Measurements from ENCODE around the gene MAP4K3. TPM values are rescaled to one million over a fixed set of nuclear protein-coding genes. Genes with fewer than 3 reads are reported as not detected.

The MAP4K3 gene
- total and polyA plus RNA-seq, 10 of the 15 experiments (the other 5 are each of a cell fraction or from before 2014, with no cell fraction given) = 0.04 to 0.95 (median 0.21) TPM; not detected in 1

GRCh38 chr2:39484620-39485495, 47.8 kb upstream of the MAP4K3 start (continued):
- no peak for TF ChIP-seq CUX1 (IDR thresholded peaks at IDR 0.05; ENCODE audit: insufficient replicate concordance, low read depth, low read length)
- TF ChIP-seq ZNF384 (IDR thresholded peaks at IDR 0.05; ENCODE audit: borderline replicate concordance, low read depth, low read length) = no peak
- TF ChIP-seq SUPT20H (IDR thresholded peaks at IDR 0.05; ENCODE audit: borderline replicate concordance, control insufficient read depth, low read depth, low read length) = no peak
- TF ChIP-seq, protein P1, sequence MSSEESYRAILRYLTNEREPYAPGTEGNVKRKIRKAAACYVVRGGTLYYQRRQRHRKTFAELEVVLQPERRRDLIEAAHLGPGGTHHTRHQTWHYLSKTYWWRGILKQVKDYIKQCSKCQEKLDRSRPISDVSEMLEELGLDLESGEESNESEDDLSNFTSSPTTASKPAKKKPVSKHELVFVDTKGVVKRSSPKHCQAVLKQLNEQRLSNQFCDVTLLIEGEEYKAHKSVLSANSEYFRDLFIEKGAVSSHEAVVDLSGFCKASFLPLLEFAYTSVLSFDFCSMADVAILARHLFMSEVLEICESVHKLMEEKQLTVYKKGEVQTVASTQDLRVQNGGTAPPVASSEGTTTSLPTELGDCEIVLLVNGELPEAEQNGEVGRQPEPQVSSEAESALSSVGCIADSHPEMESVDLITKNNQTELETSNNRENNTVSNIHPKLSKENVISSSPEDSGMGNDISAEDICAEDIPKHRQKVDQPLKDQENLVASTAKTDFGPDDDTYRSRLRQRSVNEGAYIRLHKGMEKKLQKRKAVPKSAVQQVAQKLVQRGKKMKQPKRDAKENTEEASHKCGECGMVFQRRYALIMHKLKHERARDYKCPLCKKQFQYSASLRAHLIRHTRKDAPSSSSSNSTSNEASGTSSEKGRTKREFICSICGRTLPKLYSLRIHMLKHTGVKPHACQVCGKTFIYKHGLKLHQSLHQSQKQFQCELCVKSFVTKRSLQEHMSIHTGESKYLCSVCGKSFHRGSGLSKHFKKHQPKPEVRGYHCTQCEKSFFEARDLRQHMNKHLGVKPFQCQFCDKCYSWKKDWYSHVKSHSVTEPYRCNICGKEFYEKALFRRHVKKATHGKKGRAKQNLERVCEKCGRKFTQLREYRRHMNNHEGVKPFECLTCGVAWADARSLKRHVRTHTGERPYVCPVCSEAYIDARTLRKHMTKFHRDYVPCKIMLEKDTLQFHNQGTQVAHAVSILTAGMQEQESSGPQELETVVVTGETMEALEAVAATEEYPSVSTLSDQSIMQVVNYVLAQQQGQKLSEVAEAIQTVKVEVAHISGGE (CRISPR knock-in tag; IDR thresholded peaks at IDR 0.05) = no peak
- TF ChIP-seq RFX5 (IDR thresholded peaks at IDR 0.05; ENCODE audit: low read depth, low read length) = no peak
- no peak for TF ChIP-seq EED (IDR thresholded peaks at IDR 0.05; ENCODE audit: low read depth)
- TF ChIP-seq, protein P2, sequence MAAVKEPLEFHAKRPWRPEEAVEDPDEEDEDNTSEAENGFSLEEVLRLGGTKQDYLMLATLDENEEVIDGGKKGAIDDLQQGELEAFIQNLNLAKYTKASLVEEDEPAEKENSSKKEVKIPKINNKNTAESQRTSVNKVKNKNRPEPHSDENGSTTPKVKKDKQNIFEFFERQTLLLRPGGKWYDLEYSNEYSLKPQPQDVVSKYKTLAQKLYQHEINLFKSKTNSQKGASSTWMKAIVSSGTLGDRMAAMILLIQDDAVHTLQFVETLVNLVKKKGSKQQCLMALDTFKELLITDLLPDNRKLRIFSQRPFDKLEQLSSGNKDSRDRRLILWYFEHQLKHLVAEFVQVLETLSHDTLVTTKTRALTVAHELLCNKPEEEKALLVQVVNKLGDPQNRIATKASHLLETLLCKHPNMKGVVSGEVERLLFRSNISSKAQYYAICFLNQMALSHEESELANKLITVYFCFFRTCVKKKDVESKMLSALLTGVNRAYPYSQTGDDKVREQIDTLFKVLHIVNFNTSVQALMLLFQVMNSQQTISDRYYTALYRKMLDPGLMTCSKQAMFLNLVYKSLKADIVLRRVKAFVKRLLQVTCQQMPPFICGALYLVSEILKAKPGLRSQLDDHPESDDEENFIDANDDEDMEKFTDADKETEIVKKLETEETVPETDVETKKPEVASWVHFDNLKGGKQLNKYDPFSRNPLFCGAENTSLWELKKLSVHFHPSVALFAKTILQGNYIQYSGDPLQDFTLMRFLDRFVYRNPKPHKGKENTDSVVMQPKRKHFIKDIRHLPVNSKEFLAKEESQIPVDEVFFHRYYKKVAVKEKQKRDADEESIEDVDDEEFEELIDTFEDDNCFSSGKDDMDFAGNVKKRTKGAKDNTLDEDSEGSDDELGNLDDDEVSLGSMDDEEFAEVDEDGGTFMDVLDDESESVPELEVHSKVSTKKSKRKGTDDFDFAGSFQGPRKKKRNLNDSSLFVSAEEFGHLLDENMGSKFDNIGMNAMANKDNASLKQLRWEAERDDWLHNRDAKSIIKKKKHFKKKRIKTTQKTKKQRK (IDR thresholded peaks at IDR 0.05; ENCODE audit: low read depth, low read length) = no peak
- TF ChIP-seq KAT2A (conservative IDR thresholded peaks at IDR 0.05; ENCODE audit: control insufficient read depth, low read depth, low read length) = no peak
- TF ChIP-seq SP1 (IDR thresholded peaks at IDR 0.05; ENCODE audit: low read depth, low read length) = no peak
- no peak for TF ChIP-seq STAT3 (IDR thresholded peaks at IDR 0.05; ENCODE audit: low read depth, low read length)
- TF ChIP-seq, protein P3, sequence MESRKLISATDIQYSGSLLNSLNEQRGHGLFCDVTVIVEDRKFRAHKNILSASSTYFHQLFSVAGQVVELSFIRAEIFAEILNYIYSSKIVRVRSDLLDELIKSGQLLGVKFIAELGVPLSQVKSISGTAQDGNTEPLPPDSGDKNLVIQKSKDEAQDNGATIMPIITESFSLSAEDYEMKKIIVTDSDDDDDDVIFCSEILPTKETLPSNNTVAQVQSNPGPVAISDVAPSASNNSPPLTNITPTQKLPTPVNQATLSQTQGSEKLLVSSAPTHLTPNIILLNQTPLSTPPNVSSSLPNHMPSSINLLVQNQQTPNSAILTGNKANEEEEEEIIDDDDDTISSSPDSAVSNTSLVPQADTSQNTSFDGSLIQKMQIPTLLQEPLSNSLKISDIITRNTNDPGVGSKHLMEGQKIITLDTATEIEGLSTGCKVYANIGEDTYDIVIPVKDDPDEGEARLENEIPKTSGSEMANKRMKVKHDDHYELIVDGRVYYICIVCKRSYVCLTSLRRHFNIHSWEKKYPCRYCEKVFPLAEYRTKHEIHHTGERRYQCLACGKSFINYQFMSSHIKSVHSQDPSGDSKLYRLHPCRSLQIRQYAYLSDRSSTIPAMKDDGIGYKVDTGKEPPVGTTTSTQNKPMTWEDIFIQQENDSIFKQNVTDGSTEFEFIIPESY (IDR thresholded peaks at IDR 0.05) = no peak
- TF ChIP-seq, protein P4, sequence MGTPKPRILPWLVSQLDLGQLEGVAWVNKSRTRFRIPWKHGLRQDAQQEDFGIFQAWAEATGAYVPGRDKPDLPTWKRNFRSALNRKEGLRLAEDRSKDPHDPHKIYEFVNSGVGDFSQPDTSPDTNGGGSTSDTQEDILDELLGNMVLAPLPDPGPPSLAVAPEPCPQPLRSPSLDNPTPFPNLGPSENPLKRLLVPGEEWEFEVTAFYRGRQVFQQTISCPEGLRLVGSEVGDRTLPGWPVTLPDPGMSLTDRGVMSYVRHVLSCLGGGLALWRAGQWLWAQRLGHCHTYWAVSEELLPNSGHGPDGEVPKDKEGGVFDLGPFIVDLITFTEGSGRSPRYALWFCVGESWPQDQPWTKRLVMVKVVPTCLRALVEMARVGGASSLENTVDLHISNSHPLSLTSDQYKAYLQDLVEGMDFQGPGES (IDR thresholded peaks at IDR 0.05) = no peak
